NB4 (cell line): ENCODE results near the gene SOX12.

Experiments
- MAX ChIP-seq: IDR thresholded peaks from 2 replicates; pipeline ENCODE4 v1.6.1; 2011; ENCODE audit warnings: low read depth, low read length
- TF ChIP-seq, protein P1 (sequence below): IDR thresholded peaks from one replicate; pipeline ENCODE4 v1.5.1; 2012; ENCODE audit warnings: low read depth, low read length

DNA sequence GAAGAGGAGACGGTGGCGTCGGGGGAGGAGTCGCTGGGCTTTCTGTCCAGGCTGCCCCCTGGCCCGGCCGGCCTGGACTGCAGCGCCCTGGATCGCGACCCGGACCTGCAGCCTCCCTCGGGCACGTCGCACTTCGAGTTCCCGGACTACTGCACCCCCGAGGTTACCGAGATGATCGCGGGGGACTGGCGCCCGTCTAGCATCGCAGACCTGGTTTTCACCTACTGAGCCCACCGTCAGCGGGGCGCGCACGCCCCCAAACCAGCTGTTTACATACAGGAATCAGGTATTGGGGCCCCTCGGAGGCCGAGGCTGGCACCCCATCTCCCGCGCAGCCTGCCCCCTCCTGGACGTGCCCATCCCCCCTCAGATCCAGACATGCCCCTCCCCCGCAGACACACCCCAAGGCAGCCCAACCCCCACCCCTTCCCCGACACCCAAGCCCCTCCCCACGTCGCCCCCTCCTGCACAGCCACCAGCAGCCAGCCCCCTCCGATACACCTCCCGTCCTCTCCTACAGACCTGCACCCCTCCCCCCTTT is 1.4 kb downstream of the SOX12 start:
- TF ChIP-seq, protein P1, sequence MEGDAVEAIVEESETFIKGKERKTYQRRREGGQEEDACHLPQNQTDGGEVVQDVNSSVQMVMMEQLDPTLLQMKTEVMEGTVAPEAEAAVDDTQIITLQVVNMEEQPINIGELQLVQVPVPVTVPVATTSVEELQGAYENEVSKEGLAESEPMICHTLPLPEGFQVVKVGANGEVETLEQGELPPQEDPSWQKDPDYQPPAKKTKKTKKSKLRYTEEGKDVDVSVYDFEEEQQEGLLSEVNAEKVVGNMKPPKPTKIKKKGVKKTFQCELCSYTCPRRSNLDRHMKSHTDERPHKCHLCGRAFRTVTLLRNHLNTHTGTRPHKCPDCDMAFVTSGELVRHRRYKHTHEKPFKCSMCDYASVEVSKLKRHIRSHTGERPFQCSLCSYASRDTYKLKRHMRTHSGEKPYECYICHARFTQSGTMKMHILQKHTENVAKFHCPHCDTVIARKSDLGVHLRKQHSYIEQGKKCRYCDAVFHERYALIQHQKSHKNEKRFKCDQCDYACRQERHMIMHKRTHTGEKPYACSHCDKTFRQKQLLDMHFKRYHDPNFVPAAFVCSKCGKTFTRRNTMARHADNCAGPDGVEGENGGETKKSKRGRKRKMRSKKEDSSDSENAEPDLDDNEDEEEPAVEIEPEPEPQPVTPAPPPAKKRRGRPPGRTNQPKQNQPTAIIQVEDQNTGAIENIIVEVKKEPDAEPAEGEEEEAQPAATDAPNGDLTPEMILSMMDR = no peak
- TF ChIP-seq MAX = no peak
